ENCODE results near the gene CACFD1.

GRCh38 chr9:133421615-133422542 lies 37.9 kb upstream of the CACFD1 start, which contains the start of gene ADAMTS13:
- no peak for TF ChIP-seq REST (IDR thresholded peaks at IDR 0.05; ENCODE audit: borderline replicate concordance in 1 of 2, low read depth in 1 of 2, low read length in 2 of 2)
- no peak for TF ChIP-seq NBN (conservative IDR thresholded peaks at IDR 0.05)
- TF ChIP-seq NFAT5 (CRISPR knock-in tag; IDR thresholded peaks at IDR 0.05) = 0 out of 2 replicates have a peak, but pooled peaks have one; percentile 31
- TF ChIP-seq CTCF (CRISPR knock-in tag; IDR thresholded peaks at IDR 0.05) = peak; percentile 59
- no peak for TF ChIP-seq THAP7 (CRISPR knock-in tag; IDR thresholded peaks at IDR 0.05)
- TF ChIP-seq MYC (CRISPR knock-in tag; IDR thresholded peaks at IDR 0.05; ENCODE audit: borderline replicate concordance) = no peak

All from HepG2 (cell line).